ENCODE results near the gene IGF2R.
"Not testable (repeated sequence)": the region's sequence is repeated elsewhere in the genome, so short reads cannot be mapped to it uniquely, and the experiment has no call there.

IGF2R gene, protein sequence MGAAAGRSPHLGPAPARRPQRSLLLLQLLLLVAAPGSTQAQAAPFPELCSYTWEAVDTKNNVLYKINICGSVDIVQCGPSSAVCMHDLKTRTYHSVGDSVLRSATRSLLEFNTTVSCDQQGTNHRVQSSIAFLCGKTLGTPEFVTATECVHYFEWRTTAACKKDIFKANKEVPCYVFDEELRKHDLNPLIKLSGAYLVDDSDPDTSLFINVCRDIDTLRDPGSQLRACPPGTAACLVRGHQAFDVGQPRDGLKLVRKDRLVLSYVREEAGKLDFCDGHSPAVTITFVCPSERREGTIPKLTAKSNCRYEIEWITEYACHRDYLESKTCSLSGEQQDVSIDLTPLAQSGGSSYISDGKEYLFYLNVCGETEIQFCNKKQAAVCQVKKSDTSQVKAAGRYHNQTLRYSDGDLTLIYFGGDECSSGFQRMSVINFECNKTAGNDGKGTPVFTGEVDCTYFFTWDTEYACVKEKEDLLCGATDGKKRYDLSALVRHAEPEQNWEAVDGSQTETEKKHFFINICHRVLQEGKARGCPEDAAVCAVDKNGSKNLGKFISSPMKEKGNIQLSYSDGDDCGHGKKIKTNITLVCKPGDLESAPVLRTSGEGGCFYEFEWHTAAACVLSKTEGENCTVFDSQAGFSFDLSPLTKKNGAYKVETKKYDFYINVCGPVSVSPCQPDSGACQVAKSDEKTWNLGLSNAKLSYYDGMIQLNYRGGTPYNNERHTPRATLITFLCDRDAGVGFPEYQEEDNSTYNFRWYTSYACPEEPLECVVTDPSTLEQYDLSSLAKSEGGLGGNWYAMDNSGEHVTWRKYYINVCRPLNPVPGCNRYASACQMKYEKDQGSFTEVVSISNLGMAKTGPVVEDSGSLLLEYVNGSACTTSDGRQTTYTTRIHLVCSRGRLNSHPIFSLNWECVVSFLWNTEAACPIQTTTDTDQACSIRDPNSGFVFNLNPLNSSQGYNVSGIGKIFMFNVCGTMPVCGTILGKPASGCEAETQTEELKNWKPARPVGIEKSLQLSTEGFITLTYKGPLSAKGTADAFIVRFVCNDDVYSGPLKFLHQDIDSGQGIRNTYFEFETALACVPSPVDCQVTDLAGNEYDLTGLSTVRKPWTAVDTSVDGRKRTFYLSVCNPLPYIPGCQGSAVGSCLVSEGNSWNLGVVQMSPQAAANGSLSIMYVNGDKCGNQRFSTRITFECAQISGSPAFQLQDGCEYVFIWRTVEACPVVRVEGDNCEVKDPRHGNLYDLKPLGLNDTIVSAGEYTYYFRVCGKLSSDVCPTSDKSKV (N-terminal part only)

DNA sequence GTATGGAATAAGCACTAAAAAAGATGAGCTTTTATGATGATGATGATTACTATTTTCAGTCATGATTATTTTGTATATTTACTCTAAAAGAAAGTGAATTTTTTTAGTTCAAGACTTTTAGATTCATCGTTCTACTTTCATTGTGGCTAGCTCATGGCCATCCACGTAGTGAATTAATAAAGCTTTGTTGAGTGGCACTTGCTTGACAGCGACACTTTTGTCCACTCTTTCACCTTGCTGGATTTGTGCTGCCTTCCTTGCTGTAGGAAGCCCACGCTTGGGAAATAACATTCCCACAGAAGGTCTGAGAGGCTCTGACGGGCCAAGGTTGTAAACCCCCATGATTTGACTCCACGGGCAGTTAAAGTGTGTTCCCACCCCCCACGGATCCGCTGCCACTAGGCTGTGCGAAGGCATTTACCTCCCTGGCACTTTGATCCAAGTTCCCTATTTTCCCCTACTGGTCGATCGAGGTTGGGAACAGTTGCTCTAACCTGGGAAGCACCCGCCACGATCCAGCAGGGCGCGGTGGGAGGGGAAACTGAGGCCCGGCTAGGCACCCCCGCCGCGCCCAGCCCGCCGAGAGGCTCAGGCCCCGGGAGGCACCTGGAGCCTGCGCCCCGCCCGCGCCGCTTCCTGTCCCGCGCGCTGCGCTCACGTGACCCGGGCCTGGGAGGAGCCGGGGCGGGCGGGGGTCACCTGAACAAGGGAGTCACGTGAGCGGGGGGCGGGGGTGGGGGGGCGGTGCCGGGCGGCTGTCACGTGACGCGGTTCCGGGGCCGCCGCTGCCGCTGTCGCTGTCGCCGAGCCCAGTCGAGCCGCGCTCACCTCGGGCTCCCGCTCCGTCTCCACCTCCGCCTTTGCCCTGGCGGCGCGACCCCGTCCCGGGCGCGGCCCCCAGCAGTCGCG lies at the start of gene IGF2R:
IGF2R (plus strand) TSS at position 788 of the 909 bp plus-strand sequence. CDS start 165 bp downstream, outside the sequence.
- DNase-seq, result peak; percentile 94

DNA sequence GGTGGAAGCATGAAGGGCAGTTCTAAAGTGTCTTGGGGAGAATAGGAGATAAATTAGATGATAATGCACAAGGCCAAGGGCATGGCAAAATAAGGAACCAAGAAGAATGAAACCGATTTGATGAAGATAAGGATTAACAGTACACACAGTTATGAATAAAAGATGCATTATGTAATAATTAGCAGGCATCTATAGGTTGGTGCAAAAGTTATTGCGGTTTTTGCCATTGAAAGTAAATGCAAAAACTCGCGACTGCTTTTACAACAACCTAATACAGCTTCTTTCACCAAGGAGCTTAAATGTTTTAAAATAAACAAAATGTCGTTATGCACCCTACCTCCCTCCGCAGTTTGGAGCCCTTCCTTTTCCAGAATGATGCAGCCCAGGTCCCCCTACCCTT lies 49.1 kb upstream of the IGF2R start:
- DNase-seq, result no peak

DNA sequence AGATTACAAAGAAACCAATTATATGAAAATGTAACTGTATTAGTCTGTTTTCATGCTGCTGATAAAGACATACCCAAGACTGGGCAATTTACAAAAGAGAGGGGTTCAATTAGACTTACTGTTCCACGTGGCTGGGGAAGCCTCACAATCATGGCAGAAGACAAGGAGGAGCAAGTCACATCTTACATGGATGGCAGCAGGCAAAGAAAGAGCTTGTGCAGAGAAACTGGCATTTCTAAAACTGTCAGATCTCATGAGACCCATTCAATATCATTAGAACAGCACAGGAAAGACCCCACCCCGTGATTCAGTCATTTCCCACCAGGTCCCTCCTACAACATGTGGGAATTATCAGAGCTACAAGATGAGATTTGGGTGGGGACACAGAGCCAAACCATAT lies 44.7 kb upstream of the IGF2R start:
- DNase-seq, result not testable (repeated sequence)

DNA sequence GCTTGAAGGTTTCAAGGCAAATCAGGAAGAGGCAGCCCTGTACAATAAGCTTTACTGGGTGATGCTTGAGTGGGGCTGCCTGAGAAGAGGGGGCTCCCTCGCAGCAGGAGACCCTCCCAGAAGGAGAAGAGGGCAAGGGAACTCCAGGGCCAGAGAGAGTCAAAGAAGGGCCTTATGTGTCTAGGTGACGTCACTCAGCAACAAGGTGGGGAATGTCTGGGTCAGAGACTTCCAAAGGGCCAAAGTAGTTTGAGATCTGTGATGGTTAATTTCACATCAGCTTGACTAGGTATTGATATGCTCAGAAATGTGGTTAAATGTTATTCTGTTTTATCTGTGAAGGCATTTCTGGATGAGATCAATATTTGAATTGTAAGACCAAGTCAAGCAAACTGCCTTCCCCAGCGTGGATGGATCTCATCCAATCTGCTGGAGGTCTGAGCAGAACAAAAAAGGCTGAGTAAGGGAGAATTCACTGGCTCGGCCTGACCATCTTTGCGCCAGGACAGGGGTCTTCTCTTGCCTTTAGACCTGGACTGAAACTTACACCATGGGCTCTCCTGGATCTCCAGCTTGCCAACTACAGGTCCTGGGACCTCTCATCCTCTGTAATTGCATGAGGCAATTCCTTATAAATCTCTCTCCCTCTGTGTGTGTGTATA lies 42.2 kb upstream of the IGF2R start:
- DNase-seq, result no peak

DNA sequence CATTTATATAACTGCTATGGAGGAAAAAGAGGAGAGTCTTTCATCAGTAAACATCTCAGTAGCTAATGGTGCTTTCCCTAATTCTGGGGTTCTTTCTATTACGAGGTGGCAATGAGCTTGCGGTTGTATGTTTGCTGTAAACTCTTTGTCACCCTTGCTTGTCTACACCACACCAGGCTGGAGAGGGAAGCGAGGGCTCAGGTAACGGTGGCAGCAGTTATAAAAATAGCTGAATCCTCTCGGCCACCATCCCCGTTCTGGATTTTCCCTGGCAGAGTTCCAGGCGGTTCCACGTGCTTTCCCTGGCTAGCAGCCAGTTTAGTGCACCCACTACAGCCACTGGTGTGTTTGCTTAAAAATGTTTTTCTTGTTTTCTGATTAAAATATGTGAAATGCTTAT lies 39.1 kb upstream of the IGF2R start:
- peak; percentile 43 for DNase-seq

DNA sequence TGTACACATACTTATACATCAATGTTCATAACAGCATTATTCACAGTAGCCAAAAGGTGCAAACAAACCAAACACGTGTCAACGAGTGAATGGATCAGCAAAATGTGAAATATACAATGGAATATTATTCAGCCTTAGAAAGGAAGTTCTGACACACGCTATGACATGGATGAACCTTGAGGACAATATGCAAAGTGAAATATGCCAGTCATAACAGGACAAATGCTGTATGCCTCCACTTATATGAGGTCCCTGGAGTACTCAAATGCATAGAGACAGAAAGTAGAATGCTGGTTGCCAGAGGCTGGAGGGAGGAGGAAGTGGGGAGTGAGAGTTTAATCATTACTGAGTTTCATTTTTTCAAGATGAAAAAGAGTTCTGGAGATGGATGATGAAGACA lies 37.8 kb upstream of the IGF2R start:
- DNase-seq, result no peak

DNA sequence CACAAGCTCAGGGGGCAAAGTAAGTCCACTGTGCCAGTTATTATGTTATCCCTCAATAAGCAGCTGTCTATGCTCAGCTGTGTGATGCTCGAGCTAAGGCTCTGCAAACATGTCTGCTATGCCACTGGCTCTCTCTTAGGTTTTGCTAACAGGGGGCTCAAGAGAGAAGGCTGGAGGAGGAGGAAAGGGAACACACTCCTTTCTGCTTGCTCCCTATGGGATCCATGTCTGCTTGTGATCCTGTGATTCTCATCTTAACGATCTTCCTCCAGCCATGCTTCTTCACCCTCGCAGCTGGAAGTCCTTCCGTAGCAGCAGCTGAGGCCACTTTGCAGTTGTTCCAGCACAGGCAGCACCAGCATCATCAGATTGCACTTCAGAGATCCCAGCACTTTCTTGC lies 37.0 kb upstream of the IGF2R start:
- no peak for DNase-seq

DNA sequence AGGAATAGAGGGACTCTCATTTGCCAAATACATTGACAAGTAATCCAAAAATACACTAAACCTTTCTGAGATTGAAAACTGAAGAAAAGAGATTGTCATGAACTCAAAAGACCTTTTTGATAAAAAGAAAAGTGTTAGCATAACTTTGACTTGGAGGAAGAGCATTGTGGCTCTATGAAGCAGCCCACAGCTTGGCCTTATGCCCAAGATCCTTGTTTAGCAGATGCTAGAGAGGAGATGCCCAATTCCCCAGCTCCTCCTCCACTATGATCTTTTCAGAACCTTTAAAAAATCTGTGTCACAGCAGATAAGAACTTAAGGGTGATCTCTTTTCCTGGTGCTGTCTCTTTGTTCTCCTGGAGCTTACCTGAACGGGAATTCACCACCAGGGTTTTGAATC lies 35.8 kb upstream of the IGF2R start:
- DNase-seq, result no peak

DNA sequence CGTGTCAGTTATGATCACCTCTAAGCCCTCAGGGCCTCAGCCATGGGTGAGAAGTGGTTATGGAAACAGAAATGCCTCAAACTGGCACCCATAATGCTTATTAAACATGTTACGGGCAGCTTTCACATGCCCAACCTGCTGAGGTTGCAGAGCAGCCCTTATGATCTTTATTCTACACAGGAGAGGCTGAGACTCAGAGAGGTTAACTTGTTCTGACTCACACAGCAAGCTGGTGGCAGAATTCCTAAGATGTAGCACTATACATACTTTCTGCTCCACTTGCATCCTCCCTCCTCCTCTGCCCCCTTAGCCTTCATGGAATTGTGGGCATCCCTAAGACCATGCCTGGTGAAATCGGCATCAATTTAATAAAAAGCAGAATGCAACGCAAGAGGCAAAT lies 34.7 kb upstream of the IGF2R start:
- no peak for DNase-seq

DNA sequence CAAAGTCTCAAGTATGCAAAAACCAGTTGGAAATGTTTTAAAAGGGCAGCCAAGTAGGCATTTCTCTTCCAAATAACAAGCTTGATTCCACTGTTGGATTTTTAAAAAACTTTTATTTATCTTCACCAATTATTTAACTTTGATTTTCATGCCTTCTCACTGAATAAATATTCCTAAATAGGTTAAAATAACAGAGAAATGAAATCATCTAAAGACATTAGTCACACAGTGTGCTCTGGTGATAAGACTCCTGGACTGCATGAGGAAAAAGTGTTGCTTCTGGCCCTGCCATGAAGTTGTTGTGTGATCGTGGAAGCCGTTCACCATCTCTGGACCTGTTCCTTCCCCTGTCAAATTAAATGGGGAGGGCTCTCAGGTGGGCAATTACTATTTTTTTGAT lies 33.8 kb upstream of the IGF2R start:
- no peak for DNase-seq

DNA sequence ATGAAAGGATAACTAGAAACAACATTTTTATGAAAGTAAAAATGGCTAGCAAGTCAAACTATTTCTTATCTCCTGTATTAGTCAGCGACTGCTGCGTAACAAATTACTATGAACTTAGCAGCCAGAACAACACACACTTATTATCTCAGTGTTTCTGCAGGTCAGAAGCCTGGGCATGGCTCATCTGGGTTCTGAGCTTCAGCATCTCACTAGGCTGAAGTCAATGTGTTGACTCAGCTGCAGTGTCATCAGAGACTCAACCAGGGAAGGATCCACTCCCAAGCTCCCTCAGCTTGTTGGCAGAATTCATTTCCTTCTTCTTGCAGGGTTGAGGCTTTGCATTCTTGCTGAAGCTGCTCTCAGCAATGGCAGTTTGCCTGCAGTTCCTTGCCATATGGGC lies 33.2 kb upstream of the IGF2R start:
- no peak for DNase-seq

DNA sequence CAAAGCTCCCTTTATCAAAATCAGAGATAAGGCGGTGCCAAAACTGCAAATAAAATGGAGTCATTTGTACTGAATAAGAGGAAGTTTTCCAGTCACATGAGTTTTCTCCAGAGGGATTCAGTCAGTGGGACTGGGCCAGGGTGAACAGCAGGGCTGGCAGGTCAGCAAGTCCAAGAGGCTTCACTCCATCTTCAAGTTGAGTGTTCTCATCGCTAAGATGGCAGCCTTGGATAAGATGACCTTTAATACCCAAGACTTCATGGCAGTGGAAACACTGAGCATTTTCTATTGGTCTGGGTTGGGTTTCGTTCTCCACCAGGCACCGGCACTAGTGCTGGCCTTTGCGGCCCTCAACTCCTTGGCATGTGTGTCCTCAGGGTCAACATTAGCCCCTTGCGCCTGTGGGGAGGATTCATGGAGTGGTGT lies 29.3 kb upstream of the IGF2R start:
- no peak for DNase-seq

DNA sequence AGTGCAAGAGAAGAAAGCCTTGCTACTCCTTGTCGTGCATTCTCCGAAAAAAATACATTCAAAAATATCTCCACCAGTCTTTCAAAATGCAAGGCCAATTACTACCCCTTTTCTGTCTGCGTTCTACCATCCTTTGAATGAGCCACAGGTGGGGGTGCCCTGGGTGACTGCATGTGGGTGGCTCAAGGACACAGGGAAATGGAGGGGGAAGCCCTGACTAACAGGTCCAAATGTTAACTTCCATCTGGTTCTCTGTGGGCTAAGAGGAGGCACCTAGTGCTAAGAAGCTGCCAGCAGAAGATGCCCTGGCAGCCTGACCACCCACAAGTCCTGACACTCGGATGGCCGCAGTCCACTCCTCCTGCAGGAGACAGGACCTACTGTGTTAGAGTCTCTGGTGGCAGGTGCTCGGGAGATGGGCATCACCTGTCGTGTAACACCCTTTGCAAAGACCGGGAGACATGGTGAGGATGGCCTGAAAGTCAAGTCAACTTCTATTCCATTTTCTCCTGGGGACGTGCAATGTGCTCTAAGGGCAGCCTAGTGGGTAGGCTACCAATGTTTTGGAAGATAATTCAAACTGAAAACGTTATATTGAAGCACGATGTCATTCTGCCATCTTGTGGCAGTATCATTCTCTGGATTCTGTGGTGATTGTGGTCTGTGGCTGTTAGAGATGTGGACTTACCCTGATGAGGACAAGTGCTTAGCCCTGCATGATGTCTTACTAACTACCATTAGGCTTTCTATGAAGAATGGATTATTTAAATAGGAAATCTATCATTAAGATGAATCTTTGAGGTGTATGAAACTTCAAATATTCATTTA lies 27.4 kb upstream of the IGF2R start:
- DNase-seq, result no peak

DNA sequence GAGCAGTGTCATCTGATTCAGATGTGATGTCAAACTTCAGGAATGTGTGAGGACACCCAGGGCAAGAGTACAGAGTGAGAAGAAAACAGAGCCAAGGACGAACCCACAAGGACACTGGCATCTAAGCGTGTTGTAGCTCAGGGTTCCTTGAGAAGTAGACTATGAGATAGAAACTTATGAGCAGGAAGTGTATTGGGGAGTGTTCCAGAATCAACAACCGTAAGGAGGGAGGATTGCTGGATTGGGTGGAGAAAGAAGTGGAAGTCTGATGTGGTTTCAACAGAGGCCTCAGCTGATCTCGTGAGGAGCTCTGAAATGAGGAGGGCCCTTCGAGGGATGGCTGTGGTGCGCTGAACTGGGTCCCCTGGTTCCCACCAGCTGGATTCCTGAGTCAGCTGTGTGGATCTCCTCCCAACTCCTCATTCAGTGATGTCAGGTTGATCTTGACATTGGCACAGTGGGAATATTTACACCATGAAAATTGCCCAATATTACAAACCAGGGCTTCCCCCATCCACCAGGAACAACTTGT lies 25.7 kb upstream of the IGF2R start:
- no peak for DNase-seq

DNA sequence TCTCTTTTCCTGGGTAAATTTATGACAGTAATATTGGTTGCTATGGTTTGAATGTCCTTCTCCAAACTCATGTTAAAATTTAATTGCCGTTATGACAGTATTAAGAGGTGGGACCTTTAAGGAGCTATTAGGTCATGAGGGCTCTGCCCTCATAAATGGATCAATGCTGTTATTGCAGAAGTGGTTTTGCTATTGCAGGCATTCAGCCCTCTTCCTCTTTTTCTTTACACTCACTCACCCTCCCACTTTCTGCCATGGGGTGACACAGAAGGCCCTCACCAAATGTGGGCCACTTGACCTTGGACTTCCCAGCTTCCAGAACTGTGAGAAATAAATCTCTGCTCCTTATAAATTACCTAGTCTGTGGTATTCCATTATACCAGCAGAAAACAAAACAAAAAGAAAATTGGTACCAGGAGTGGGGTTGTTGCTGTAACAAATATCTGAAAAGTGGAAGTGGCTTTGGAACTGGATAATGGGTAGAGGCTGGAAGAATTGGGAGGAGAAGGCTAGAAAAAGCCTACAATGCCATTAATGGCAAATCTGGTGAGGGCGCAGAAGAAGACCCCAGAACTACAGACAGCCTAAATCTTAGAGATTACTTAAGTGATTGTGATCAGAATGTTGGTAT lies 24.8 kb upstream of the IGF2R start:
- DNase-seq, result no peak

DNA sequence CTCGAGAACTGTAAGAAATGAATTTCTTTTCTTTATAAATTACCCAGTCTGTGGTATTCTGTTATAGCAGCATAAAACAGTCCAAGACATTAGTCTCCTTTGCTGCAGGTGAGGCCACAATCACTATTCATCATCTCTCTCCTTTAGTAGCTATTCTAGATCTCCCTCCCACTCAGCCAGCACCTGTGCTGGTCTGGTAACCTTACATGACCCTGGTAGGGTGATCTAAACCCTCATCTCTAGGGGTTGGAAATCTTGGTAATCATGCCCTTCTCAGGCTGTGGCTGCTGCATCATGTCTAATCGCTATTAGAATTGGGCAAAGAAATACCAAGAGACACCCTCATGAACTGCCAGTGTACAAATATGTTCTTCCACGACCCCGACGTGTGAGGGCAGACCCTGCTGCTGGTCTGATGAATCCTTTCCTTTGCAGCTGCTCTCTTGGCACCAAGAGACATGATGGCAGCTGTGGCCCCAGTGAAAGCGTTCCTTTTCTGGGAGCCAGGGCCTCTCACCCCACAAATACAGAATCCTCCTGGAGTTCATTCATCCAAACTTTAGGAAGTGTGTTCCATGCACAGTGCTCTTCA lies 23.0 kb upstream of the IGF2R start:
- DNase-seq, result no peak

DNA sequence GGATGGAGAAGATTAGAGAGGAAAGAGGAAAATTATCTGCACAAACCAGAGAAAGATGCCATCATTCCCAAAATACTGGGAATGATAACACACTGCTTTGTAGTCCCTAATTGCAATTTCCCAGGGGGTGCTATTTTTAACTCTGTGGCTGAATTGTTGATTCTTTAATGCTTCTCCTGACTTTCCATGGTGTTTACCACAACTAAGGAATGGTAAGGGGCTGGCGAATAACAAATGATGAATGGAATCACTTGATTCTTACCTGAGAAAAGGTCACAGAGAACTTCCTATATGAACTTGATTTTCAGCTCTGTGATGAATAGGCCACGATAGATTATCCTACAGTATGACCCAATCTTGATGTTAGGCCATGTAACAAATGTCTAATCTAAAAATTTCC lies 22.0 kb upstream of the IGF2R start:
- no peak for DNase-seq

DNA sequence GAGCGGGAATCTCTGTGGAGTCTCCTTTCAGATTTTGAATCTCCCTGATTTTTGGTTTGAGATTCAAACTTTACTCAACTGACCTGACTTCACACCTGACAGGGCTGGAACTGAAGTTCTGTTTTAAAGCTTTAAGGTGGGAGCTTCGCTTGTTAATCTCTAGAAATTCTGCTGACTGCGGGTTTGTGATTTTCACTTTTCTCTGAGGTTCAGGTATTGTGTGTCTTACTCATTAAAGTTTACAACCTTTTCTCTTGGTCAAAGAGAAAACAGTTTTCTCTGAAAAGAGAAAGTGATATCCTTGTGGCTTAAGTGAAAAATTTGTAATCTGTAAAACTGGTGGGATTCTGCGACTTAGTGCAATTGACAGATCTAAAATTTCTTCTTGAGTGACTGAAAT lies 20.7 kb upstream of the IGF2R start:
- no peak for DNase-seq

DNA sequence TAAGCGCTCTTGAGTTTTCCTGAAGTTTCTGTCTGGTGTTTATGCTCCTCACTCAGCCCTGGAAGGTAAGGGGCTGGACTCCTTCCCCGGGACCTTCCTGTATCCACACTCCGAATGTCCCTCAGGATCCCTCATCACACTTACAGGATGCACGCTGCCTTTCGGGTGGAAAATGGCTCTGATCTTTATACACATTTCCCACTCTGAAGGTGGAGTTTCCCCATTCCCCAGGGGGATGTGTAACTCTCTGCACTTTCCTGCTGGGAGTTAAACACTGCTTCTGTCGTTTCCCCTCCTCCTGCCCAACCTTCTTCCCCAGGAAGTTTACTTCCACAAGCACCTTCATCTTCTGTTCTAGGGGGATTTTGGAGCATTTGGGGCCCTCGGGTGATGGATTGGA lies 17.1 kb upstream of the IGF2R start:
- no peak for DNase-seq
